Activated naive CD4-positive, alpha-beta T cell treated with anti-CD3 and anti-CD28 coated beads, Interleukin-2, amount 50 U/mL, for 16 hours (primary cell): Measurements from ENCODE around the gene ATXN7.

ENCODE experiments used
- DNase-seq: peaks from one replicate; pipeline ENCODE4 v3.0.0-alpha.2; 2020

Gene ATXN7

GRCh38 chr3:63934041-63934866, 70.6 kb downstream of the ATXN7 start:
- DNase-seq: no peak

DNA sequence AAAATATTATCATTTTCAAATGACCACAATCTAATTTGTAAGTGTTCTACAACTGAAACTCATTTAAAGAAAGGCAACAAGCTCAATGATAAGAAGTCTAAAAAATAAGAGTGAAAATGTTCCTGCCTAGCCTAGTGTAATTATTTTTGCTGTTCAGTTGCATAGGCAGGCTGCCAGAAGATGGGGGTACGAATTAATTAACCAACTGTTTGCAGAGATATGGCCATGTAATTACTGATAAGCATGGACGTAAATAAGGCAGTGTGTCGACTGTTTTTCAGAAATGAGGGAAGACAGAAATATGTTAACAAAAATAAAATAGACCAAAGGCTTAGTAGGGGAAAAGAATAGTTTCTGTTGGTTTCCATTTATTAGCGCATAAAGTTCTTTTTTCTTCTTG, 73.3 kb downstream of the ATXN7 start:
- no peak for DNase-seq

DNA sequence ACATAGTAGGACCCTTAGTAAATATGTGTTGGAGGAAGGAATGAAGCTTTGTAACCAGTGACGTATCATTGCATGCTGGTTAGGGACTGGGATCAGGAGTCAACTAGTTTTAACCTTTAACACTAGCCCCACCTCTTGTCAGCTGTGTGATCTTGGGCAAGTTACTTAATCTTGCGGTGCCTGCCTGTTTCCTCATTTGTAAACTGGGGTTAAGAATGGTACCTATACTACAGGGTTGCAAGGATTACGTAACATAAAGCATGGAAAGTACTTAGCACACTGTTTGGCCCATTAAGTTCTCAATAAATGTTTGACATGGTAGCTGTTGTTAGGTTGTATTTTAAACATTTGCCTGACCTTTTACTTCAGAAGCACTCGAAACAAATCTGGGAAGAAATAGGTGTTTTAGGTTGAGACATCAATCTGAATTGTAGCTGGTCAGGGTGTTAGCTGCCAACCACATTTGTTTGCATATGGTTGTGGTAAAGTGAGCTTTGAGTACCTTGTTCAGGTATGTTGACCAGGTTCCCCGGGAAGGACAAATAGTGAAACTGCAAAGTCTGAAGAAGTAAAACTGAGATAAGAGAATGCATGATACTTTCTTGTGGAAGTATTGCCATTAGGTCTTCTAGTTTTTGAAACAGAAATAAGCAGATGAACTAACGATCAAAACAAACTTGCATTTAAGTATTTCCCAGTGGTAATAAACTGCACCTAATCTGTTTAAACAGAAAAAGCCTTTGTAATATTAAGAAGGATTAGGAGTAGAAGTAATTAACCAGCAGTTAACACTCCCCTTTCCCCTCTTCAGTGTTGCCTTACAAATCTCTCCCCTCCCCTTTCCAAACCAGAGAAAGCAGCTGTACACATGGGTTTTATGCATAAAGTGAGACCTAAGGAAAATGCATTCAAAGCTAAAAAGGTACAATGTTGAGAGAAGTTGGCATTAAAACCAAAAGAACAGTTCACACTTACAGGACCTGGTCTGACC, 74.3 kb downstream of the ATXN7 start:
- no peak for DNase-seq

DNA sequence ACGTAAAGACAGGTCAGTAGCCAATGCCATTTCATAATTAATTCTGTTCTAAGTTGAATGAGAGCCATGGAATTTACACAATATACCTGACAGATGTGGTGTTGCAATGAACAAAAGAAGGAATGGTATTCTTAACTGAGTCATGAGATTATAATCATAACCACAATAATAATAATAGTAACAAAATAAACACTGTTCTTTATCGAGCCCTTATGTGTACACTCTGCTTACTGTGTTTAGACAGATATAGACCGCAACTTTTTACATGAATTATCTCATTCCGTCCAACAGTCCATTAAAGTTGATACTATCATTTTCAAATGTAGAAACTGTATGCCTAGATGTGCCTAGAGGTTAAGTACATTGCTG, 76.7 kb downstream of the ATXN7 start:
- DNase-seq: no peak

DNA sequence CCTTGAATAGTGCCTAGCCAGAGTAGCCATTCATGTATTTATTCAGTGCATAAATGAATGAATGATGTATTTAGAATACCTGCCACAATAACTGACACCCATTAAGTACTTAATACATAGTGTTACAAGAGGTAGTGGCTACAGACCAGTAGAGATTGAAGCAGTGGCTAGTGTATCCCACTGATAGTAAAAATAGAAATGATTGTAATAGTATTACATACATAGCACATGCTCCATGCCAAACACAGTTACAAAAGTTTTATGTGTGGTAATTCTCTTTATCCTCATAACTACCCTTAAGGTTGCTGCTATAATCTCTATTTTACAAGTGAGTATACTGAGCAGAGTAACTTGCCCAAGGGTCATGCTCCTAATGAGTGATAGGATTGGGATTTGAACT, 78.9 kb downstream of the ATXN7 start:
- DNase-seq: no peak

- no peak for DNase-seq
These were observed 80.0 kb downstream of the ATXN7 start for GRCh38 chr3:63943678-63944077.

GRCh38 chr3:63945558-63946096, 82.0 kb downstream of the ATXN7 start:
- DNase-seq: no peak

DNA sequence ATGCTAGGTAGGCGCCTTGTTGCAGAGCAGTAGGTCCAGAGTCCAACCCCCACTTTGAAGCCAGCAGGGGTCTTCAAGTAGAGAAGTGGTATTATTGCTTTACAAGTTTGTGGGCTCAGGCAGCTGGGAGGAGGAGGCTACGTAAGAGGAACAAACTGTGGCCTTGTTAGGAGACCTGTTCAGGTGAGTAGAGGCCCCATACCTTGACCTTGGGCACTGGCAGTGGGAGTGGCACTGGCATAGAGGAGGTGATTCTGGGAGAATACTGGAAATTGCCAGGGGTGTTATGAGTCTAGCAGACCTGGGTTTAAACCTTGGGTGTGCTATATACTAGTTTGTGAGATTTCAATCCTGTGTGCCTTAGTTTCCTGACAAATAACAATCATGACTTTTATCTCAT, 83.1 kb downstream of the ATXN7 start:
- DNase-seq: no peak

GRCh38 chr3:63947594-63947993, 83.9 kb downstream of the ATXN7 start:
- no peak for DNase-seq

DNA sequence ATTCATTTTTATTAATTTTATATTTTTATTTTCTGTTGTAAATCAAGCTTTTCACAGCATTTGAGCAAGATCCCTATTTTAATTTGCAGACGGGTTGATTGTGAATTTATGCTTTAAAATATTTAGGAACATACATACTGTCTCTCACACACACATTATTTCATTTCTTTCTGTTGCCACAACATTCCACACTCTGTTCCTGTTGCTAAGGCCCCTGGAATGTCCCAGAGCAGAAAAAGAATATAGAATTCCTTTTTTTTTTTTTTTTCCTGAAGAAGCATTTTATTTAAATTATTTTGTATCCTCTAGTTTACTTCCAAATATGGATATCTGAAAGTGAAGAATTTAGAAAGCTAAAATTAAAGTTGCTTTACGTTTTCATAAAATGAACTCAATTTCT, 85.3 kb downstream of the ATXN7 start:
- DNase-seq: no peak

DNA sequence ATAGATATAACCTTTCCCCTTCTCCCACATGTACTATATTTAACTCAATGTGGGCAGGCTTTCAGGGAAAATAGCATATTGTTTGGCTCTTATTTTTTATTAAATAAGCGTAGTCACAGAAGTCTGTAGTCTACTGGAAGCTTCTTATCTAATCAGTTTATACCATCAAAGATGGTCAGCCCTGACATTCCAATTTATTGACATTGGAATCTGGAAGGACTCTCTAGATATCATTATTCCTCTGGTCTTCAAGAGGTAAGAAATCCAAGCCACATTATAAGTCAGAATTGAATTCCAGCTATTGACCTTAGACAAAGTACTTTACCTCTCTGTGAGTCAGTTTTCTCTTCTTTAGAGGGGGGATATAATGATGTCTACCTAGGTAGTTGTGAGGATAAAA, 87.0 kb downstream of the ATXN7 start:
- no peak for DNase-seq

DNA sequence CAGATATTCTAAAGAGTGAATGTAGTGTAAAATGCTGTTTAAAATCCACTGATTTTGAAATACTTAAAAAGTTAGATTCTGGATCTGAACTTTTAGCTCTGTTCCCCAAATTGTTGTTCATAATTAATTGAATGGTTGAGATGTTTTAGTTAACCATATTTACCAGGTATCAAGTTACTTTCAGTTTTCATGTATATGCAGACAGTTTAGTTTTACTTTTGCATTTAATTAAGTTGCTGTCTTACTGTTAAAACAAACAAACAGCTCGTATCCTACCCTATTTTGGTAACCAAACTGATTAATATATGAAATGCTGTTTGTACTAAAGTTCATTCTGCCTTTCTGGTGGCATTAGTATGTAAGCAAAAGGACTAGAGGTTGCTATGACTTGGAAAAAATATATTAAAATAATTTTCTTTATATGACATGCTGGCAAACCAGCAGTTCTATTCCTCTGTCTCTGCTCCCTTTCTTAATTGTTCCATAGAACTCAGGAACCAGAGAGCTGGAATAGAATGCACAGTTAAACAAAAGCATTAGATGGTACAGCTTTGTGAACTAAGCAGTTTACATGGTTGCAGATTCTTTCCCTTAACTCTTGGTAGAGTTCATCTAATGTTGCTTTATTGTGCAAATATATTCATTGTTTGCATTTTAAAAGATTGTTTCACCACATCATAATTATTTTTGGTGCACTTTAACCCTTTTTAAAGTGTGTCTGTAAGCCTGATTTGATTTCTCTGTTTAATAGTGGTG, 88.0 kb downstream of the ATXN7 start:
- DNase-seq: no peak

- DNase-seq: no peak
These were observed 88.6 kb downstream of the ATXN7 start for GRCh38 chr3:63952248-63952594.

GRCh38 chr3:63954182-63954581, 90.5 kb downstream of the ATXN7 start:
- DNase-seq: no peak

DNA sequence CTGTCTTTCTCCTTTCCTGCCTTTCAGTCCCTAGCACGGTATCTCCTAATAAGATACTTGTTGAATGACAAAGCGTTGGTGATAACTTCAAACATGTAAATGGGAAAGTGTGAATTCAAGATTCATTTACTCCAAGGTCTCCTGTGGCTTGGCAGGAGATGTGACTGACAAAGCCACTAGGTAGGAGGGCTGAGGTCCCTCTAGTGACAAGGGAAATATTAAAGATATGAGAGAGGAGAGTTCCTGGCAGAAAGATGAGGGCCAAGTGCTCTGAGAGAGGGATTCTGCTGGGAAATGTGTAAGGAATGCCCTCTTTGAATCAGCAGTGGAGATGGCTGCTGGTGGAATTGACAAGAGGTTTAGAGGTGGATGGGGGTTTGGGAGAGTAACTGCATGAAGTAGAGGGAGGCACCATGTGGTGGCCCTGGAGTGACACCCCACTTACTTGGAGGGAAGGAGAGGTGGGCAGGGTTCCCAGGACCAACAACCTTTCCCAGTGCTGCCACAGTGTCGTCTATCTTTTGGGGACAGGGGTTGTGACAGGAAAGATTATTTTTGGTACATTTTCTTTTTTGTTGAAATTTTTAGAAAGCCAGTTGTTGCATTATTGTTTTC, 91.5 kb downstream of the ATXN7 start:
- no peak for DNase-seq

GRCh38 chr3:63955830-63956545, 92.3 kb downstream of the ATXN7 start:
- no peak for DNase-seq

- DNase-seq: no peak
These were observed 95.5 kb downstream of the ATXN7 start for GRCh38 chr3:63959146-63959545.

DNA sequence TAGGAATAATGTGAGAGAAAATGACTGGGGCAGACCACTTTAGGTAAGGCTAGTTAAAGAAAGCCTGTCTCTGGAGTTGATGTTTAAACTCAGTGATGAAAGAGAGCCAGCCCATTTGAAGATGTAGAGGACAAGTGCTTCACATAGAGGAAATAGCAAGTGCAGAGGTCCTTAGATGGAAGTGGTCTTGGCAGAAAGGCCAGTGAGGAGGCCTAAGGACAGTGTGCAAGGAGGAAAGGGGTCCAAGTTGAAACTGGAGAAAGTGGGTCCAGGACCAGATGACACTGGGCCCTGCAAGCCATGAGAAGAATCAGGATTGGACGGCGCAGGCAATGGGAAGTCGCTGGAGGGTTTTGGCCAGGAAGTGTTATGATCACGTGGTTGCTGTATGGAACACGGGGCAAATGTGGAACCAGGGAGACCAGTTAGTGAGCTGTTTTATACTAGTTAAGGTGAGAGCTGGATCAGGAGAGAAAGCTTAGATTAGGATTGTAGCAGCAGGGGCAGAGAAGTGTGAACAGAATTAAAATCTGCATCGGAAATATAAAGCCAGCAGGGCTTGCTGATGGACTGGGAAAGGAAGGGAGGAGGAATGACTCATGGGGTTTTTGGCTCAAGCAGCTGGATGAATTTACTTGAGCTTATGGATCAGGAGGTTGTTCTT, 96.5 kb downstream of the ATXN7 start:
- DNase-seq: no peak

- DNase-seq: no peak
These were observed 98.2 kb downstream of the ATXN7 start for GRCh38 chr3:63961891-63962290.

DNA sequence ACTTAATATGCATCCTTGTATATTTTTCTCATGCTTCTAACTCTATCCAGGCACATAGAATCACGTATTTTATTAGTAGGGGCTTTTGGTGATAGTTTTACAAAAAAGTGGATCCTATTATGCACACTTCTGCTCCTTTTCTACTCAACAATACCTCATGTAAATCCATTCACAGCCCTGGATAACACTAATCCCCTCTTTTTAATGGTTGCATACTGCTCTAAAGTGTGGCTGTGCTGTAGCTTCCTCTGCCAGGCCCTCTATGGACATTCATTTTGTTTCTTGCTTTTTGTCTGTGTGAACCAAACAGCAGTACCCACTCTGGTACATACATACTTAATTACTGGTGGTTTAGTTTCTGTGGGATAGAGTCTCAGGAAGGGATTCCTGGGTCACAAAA, 99.8 kb downstream of the ATXN7 start:
- no peak for DNase-seq
